Activated CD4-positive, alpha-beta T cell treated with anti-CD3 and anti-CD28 coated beads, Interleukin-2, amount 10 ng/mL, durations not matched to agents 24 days and 14 days (primary cell): ENCODE results near the gene ADH1B. TPM values are rescaled to one million over a fixed set of nuclear protein-coding genes. Genes with fewer than 3 reads are reported as not detected.

ENCODE experiments used
- DNase-seq: peaks from one replicate; pipeline ENCODE4 v3.0.0; 2022
- H3K27ac Mint-ChIP-seq: one replicate; pipeline ENCODE4 v1.8.0; 2022; ENCODE audit warnings: mild to moderate bottlenecking, mixed read lengths
- H3K27me3 Mint-ChIP-seq: one replicate; pipeline ENCODE4 v1.8.0; 2022; ENCODE audit warnings: mixed read lengths
- H3K36me3 Mint-ChIP-seq: one replicate; pipeline ENCODE4 v1.8.0; 2022; ENCODE audit warnings: low read depth, mild to moderate bottlenecking, mixed read lengths
- H3K4me1 Mint-ChIP-seq: one replicate; pipeline ENCODE4 v1.8.0; 2021; ENCODE audit warnings: mixed read lengths
- H3K4me3 Mint-ChIP-seq: one replicate; pipeline ENCODE4 v1.8.0; 2022; ENCODE audit warnings: mild to moderate bottlenecking, moderate library complexity, mixed read lengths
- H3K9me3 Mint-ChIP-seq: one replicate; pipeline ENCODE4 v1.8.0; 2021; ENCODE audit warnings: mixed read lengths
- intact Hi-C: fragments of 100-400 bp; cut with micrococcal nuclease; formaldehyde crosslinking; loops from one replicate; pipeline ENCODE4 v1.15.1; 2023
- total RNA-seq: library from RNA; stranded (reverse); gene quantifications from 2 replicates; pipeline ENCODE4 v1.2.3, GENCODE V29; 2022

ADH1B gene
- total RNA-seq, 1 donor from 2014 or later, result not detected

GRCh38 chr4:99305638-99306400, 15.4 kb downstream of the ADH1B start:
- Mint-ChIP-seq H3K4me1 (no peaks in the 10 kb centered on the region), H3K4me3 (no peak overlapping the region), H3K27me3 (no peaks in the 10 kb centered on the region), H3K9me3 (peaks cover 3% of the 10 kb centered on the region), H3K36me3 (no peaks in the 10 kb centered on the region), H3K27ac (no peak overlapping the region)
- DNase-seq, result no peak
- intact Hi-C loops, result no loop called here

GRCh38 chr4:99301376-99302164, 19.6 kb downstream of the ADH1B start:
- intact Hi-C loops, result no loop called here
- Mint-ChIP-seq H3K4me1 (no peaks in the 10 kb centered on the region), H3K36me3 (no peaks in the 10 kb centered on the region), H3K9me3 (peaks cover 10% of the 10 kb centered on the region), H3K27me3 (no peaks in the 10 kb centered on the region), H3K27ac (no peak overlapping the region), H3K4me3 (no peak overlapping the region)
- DNase-seq, result no peak

GRCh38 chr4:99300934-99301333, 20.3 kb downstream of the ADH1B start:
- H3K27me3 Mint-ChIP-seq, result no peaks in the 10 kb centered on the region
- H3K4me3 Mint-ChIP-seq, result no peak overlapping the region
- H3K27ac Mint-ChIP-seq, result no peak overlapping the region
- intact Hi-C loops, result no loop called here
- DNase-seq, result no peak
- peaks cover 14% of the 10 kb centered on the region for H3K9me3 Mint-ChIP-seq
- H3K4me1 Mint-ChIP-seq, result no peaks in the 10 kb centered on the region
- H3K36me3 Mint-ChIP-seq, result no peaks in the 10 kb centered on the region

GRCh38 chr4:99293357-99293756, 27.8 kb downstream of the ADH1B start:
- Mint-ChIP-seq H3K27ac (no peak overlapping the region), H3K9me3 (peaks cover 19% of the 10 kb centered on the region), H3K27me3 (no peaks in the 10 kb centered on the region), H3K4me3 (no peak overlapping the region), H3K4me1 (no peaks in the 10 kb centered on the region), H3K36me3 (no peaks in the 10 kb centered on the region)
- DNase-seq, result no peak
- intact Hi-C loops, result no loop called here

GRCh38 chr4:99290848-99291786, 30.1 kb downstream of the ADH1B start, which contains the start of gene ADH1A:
Gene ADH1A (minus strand): TSS chr4:99290985. CDS start chr4:99290914, 71 bp downstream.
- no peaks in the 10 kb centered on the region for H3K4me1 Mint-ChIP-seq
- DNase-seq, result no peak
- no peaks in the 10 kb centered on the region for H3K27me3 Mint-ChIP-seq
- H3K27ac Mint-ChIP-seq, result no peak within 1 kb of the TSS
- intact Hi-C loops, result no loop called here
- no peak within 1 kb of the TSS for H3K4me3 Mint-ChIP-seq
- H3K36me3 Mint-ChIP-seq, result no peaks in the 10 kb centered on the region
- H3K9me3 Mint-ChIP-seq, result peaks cover 9% of the 10 kb centered on the region

- no peaks in the 10 kb centered on the region for H3K36me3 Mint-ChIP-seq
- no peaks in the 10 kb centered on the region for H3K9me3 Mint-ChIP-seq
- intact Hi-C loops, result no loop called here
- no peaks in the 10 kb centered on the region for H3K4me1 Mint-ChIP-seq
- DNase-seq, result no peak
- H3K27ac Mint-ChIP-seq, result no peak overlapping the region
- H3K4me3 Mint-ChIP-seq, result no peak overlapping the region
- no peaks in the 10 kb centered on the region for H3K27me3 Mint-ChIP-seq
Observed at GRCh38 chr4:99285387-99285786, 35.8 kb downstream of the ADH1B start.

- no peak overlapping the region for H3K4me3 Mint-ChIP-seq
- H3K4me1 Mint-ChIP-seq, result no peaks in the 10 kb centered on the region
- no peaks in the 10 kb centered on the region for H3K9me3 Mint-ChIP-seq
Observed at GRCh38 chr4:99282731-99283130, 38.5 kb downstream of the ADH1B start.

GRCh38 chr4:99281261-99281660, 39.9 kb downstream of the ADH1B start:
- Mint-ChIP-seq H3K4me3 (no peak overlapping the region), H3K9me3 (no peaks in the 10 kb centered on the region), H3K36me3 (no peaks in the 10 kb centered on the region), H3K4me1 (no peaks in the 10 kb centered on the region), H3K27ac (no peak overlapping the region), H3K27me3 (no peaks in the 10 kb centered on the region)
- no peak for DNase-seq
- intact Hi-C loops, result no loop called here

More at GRCh38 chr4:99282731-99283130, 38.5 kb downstream of the ADH1B start:
- no peaks in the 10 kb centered on the region for H3K27me3 Mint-ChIP-seq
- intact Hi-C loops, result no loop called here
- DNase-seq, result no peak
- no peaks in the 10 kb centered on the region for H3K36me3 Mint-ChIP-seq
- H3K27ac Mint-ChIP-seq, result no peak overlapping the region

GRCh38 chr4:99276417-99276816, 44.8 kb downstream of the ADH1B start:
- H3K4me1 Mint-ChIP-seq, result no peaks in the 10 kb centered on the region
- no peaks in the 10 kb centered on the region for H3K36me3 Mint-ChIP-seq
- H3K27ac Mint-ChIP-seq, result no peak overlapping the region
- H3K27me3 Mint-ChIP-seq, result no peaks in the 10 kb centered on the region
- DNase-seq, result no peak
- H3K9me3 Mint-ChIP-seq, result no peaks in the 10 kb centered on the region
- intact Hi-C loops, result no loop called here
- H3K4me3 Mint-ChIP-seq, result no peak overlapping the region

GRCh38 chr4:99275885-99276284, 45.3 kb downstream of the ADH1B start:
- no peak for DNase-seq
- no peaks in the 10 kb centered on the region for H3K36me3 Mint-ChIP-seq
- H3K4me1 Mint-ChIP-seq, result no peaks in the 10 kb centered on the region
- intact Hi-C loops, result no loop called here
- no peaks in the 10 kb centered on the region for H3K27me3 Mint-ChIP-seq
- no peak overlapping the region for H3K4me3 Mint-ChIP-seq
- no peaks in the 10 kb centered on the region for H3K9me3 Mint-ChIP-seq
- H3K27ac Mint-ChIP-seq, result no peak overlapping the region

- Mint-ChIP-seq H3K27ac (no peak overlapping the region), H3K4me1 (no peaks in the 10 kb centered on the region), H3K4me3 (no peak overlapping the region), H3K36me3 (no peaks in the 10 kb centered on the region), H3K9me3 (no peaks in the 10 kb centered on the region), H3K27me3 (no peaks in the 10 kb centered on the region)
- DNase-seq, result no peak
- intact Hi-C loops, result no loop called here
Observed at GRCh38 chr4:99275050-99275449, 46.2 kb downstream of the ADH1B start.

GRCh38 chr4:99273704-99274103, 47.5 kb downstream of the ADH1B start:
- Mint-ChIP-seq H3K36me3 (no peaks in the 10 kb centered on the region), H3K9me3 (no peaks in the 10 kb centered on the region), H3K4me1 (no peaks in the 10 kb centered on the region), H3K27ac (no peak overlapping the region), H3K27me3 (no peaks in the 10 kb centered on the region), H3K4me3 (no peak overlapping the region)
- DNase-seq, result no peak
- intact Hi-C loops, result no loop called here

- DNase-seq, result no peak
- no peaks in the 10 kb centered on the region for H3K36me3 Mint-ChIP-seq
- no peak overlapping the region for H3K4me3 Mint-ChIP-seq
- peaks cover 6% of the 10 kb centered on the region for H3K9me3 Mint-ChIP-seq
- intact Hi-C loops, result no loop called here
- no peaks in the 10 kb centered on the region for H3K27me3 Mint-ChIP-seq
- H3K27ac Mint-ChIP-seq, result no peak overlapping the region
- no peaks in the 10 kb centered on the region for H3K4me1 Mint-ChIP-seq
Observed at GRCh38 chr4:99264927-99265326, 56.3 kb downstream of the ADH1B start.
